Right cardiac atrium (tissue), 5 donors: ENCODE results near the gene MTMR11. TPM values are rescaled to one million over a fixed set of nuclear protein-coding genes. Genes with fewer than 3 reads are reported as not detected.
A peak's percentile ranks its signal among the peaks of the same experiment; 100 is the strongest.

Experiments
- ATAC-seq, 2 donors: fragments of 200-7000 bp; cut with Tn5 transposase; one replicate each; pipeline versions ENCODE4 v1.8.0 to v1.9.1; 2020; ENCODE audit warnings: moderate library complexity in 2 of 2, mild to moderate bottlenecking in 1 of 2
- DNase-seq, 3 donors: peaks; one replicate each; pipeline ENCODE4 v3.0.0-alpha.2; 2020
- H3K27ac ChIP-seq: one replicate; pipeline ENCODE4 v1.5.1; 2013; ENCODE audit warnings: mild to moderate bottlenecking, low read length, control low read depth, moderate library complexity
- H3K27me3 ChIP-seq: one replicate; pipeline ENCODE4 v1.6.1; 2013; ENCODE audit not compliant: control insufficient read depth, insufficient read depth
- H3K4me1 ChIP-seq: one replicate; pipeline ENCODE4 v1.6.1; 2013; ENCODE audit warnings: low read length; ENCODE audit not compliant: control insufficient read depth, insufficient read depth
- H3K4me3 ChIP-seq: one replicate; pipeline ENCODE4 v1.5.1; 2013; ENCODE audit warnings: low read length, control low read depth
- H3K9me3 ChIP-seq: one replicate; pipeline ENCODE4 v1.6.1; 2013; ENCODE audit warnings: low read length; ENCODE audit not compliant: control insufficient read depth
- WGBS: extraction: QIAGEN DNeasy Blood & Tissue Kit; methylation state at CpG from one replicate; pipeline ENCODE4 v1.1.7; 2013; 5-methylcytosine and 5-hydroxymethylcytosine counted together
- intact Hi-C, 4 donors: fragments of 100-400 bp; cut with DNase I; formaldehyde crosslinking; loops; one replicate each; pipeline versions ENCODE4 v1.11.0 to v1.14.0; 2022 to 2023
- polyA plus RNA-seq: library from polyadenylated mRNA; stranded (reverse); fragments of 200-250 nt; gene quantifications from one replicate; pipeline ENCODE4 v1.2.3, GENCODE V29; 2013
- total RNA-seq, 4 donors: library from RNA; stranded (reverse); fragmentation: NEBNext Ultra II Directional; extraction: Animal tissue kit (Norgen Biotek cat#: 25700); gene quantifications; one replicate each; pipeline ENCODE4 v1.2.1, GENCODE V29; 2021
- donor health status: healthy with polysubstance abuse.
- donor health status: DM: no; HTN: yes; CAD: no.
- donor health status: DM: no; HTN: no; CAD: no.
- donor health status: DM: no; HTN: yes; CAD: no; lungs with severe emphysema.
- donor health status: DM: yes; HTN: yes; CAD: no.

Gene MTMR11
- total and polyA plus RNA-seq, 5 donors = 3.1 to 14.9 (median 8.6) TPM

- Histone ChIP-seq H3K27ac (no peak overlapping the region), H3K4me3 (peak overlapping the region; percentile 44), H3K9me3 (no peaks in the 10 kb centered on the region), H3K4me1 (peaks cover 8% of the 10 kb centered on the region), H3K27me3 (no peaks in the 10 kb centered on the region)
- 24% methylated on average over 8 of the region's 8 CpGs for WGBS
- ATAC-seq (peak in 1 of 2 donors; percentile 1), DNase-seq (no peak)
- intact Hi-C loops = no loop called here
These were observed 470 bp upstream of the MTMR11 start for GRCh38 chr1:149936992-149937705.

- Histone ChIP-seq H3K4me1 (peaks cover 8% of the 10 kb centered on the region), H3K4me3 (no peak overlapping the region), H3K27ac (no peak overlapping the region), H3K27me3 (no peaks in the 10 kb centered on the region), H3K9me3 (no peaks in the 10 kb centered on the region)
- DNase-seq = no peak
- no peak for ATAC-seq
- WGBS = 68% methylated on average over 2 of the region's 2 CpGs
- intact Hi-C loops = no loop called here
These were observed 2.3 kb downstream of the MTMR11 start for GRCh38 chr1:149934356-149934755.

GRCh38 chr1:149933208-149933607, 3.5 kb downstream of the MTMR11 start:
- no peak overlapping the region for H3K27ac ChIP-seq
- H3K27me3 ChIP-seq = no peaks in the 10 kb centered on the region
- 93% methylated on average over 4 of the region's 4 CpGs for WGBS
- H3K4me3 ChIP-seq = no peak overlapping the region
- ATAC-seq (no peak), DNase-seq (no peak)
- H3K4me1 ChIP-seq = peaks cover 8% of the 10 kb centered on the region
- H3K9me3 ChIP-seq = no peaks in the 10 kb centered on the region
- intact Hi-C loops = no loop called here

GRCh38 chr1:149932474-149932873, 4.2 kb downstream of the MTMR11 start:
- intact Hi-C loops = no loop called here
- Histone ChIP-seq H3K27me3 (no peaks in the 10 kb centered on the region), H3K4me1 (peaks cover 4% of the 10 kb centered on the region), H3K27ac (no peak overlapping the region), H3K9me3 (no peaks in the 10 kb centered on the region), H3K4me3 (no peak overlapping the region)
- 92% methylated on average over 8 of the region's 8 CpGs for WGBS
- DNase-seq (no peak), ATAC-seq (no peak)

- no peak overlapping the region for H3K27ac ChIP-seq
- WGBS = 83% methylated on average over 13 of the region's 13 CpGs
- no peak overlapping the region for H3K4me3 ChIP-seq
- H3K27me3 ChIP-seq = no peaks in the 10 kb centered on the region
- DNase-seq (no peak), ATAC-seq (no peak)
- H3K9me3 ChIP-seq = no peaks in the 10 kb centered on the region
- H3K4me1 ChIP-seq = peaks cover under 1% of the 10 kb centered on the region
- intact Hi-C loops = no loop called here
These were observed 5.4 kb downstream of the MTMR11 start for GRCh38 chr1:149931212-149931790.

- Histone ChIP-seq H3K4me1 (peaks cover 4% of the 10 kb centered on the region), H3K27me3 (no peaks in the 10 kb centered on the region), H3K4me3 (no peak overlapping the region), H3K9me3 (no peaks in the 10 kb centered on the region), H3K27ac (no peak overlapping the region)
- intact Hi-C loops = no loop called here
- WGBS = 77% methylated on average over 2 of the region's 2 CpGs
- DNase-seq (no peak), ATAC-seq (no peak)
These were observed 6.8 kb downstream of the MTMR11 start for GRCh38 chr1:149929856-149930255.

GRCh38 chr1:149928401-149928724, 8.3 kb downstream of the MTMR11 start:
- 0% methylated on average over 1 of the region's 1 CpG for WGBS

GRCh38 chr1:149927563-149928400, 8.9 kb downstream of the MTMR11 start, which contains the start of gene SF3B4:
Gene SF3B4 (minus strand): TSS chr1:149927803. CDS start chr1:149927759, 44 bp downstream.
- Histone ChIP-seq H3K9me3 (no peaks in the 10 kb centered on the region), H3K4me1 (peaks cover 4% of the 10 kb centered on the region), H3K27me3 (no peaks in the 10 kb centered on the region), H3K4me3 (peak within 1 kb of the TSS; percentile 80), H3K27ac (peak within 1 kb of the TSS; percentile 92)
- under 1% methylated on average over 47 of the region's 47 CpGs for WGBS
- peak; percentile 96 to 98 (median 98) for DNase-seq
- ATAC-seq = peak; percentile 98
- intact Hi-C loops = no loop called here

More at GRCh38 chr1:149928401-149928724, 8.3 kb downstream of the MTMR11 start:
- Histone ChIP-seq H3K9me3 (no peaks in the 10 kb centered on the region), H3K27ac (peak overlapping the region; percentile 92), H3K4me1 (peaks cover 4% of the 10 kb centered on the region), H3K27me3 (no peaks in the 10 kb centered on the region), H3K4me3 (peak overlapping the region; percentile 80)
- intact Hi-C loops = no loop called here
- no peak for ATAC-seq
- DNase-seq = no peak

GRCh38 chr1:149927056-149927562, 9.6 kb downstream of the MTMR11 start:
- H3K4me1 ChIP-seq = peaks cover 4% of the 10 kb centered on the region
- H3K4me3 ChIP-seq = peak overlapping the region; percentile 80
- no peaks in the 10 kb centered on the region for H3K27me3 ChIP-seq
- H3K9me3 ChIP-seq = no peaks in the 10 kb centered on the region
- no peak for ATAC-seq
- intact Hi-C loops = no loop called here
- no peak for DNase-seq
- H3K27ac ChIP-seq = no peak overlapping the region
- whole genome bisulfite sequencing = 3% methylated on average over 10 of the region's 10 CpGs

- intact Hi-C loops = no loop called here
These were observed 10.4 kb downstream of the MTMR11 start for GRCh38 chr1:149926296-149926695.

GRCh38 chr1:149925751-149926150, 10.9 kb downstream of the MTMR11 start:
- Histone ChIP-seq H3K4me1 (peaks cover 4% of the 10 kb centered on the region), H3K27ac (no peak overlapping the region), H3K9me3 (no peaks in the 10 kb centered on the region), H3K27me3 (no peaks in the 10 kb centered on the region), H3K4me3 (no peak overlapping the region)
- WGBS = 82% methylated on average over 2 of the region's 2 CpGs
- no peak for DNase-seq
- no peak for ATAC-seq
- intact Hi-C loops = no loop called here

More at GRCh38 chr1:149926296-149926695, 10.4 kb downstream of the MTMR11 start:
- Histone ChIP-seq H3K9me3 (no peaks in the 10 kb centered on the region), H3K27ac (no peak overlapping the region), H3K27me3 (no peaks in the 10 kb centered on the region), H3K4me3 (no peak overlapping the region), H3K4me1 (peaks cover 4% of the 10 kb centered on the region)
- no peak for DNase-seq
- WGBS = 93% methylated on average over 9 of the region's 9 CpGs
- no peak for ATAC-seq
